Parathyroid adenoma (tissue), 2 donors: Measurements from ENCODE around the gene MRTFB.

Experiments used
- H2AFZ ChIP-seq: fragments of 300-600 bp; sonication (generic); one replicate; pipeline ENCODE4 v1.7.0; 2017; ENCODE audit warnings: antibody characterized with exemption, mild to moderate bottlenecking
- H3K27ac ChIP-seq: fragments of 300-600 bp; sonication (generic); one replicate; pipeline ENCODE4 v1.7.0; 2017
- H3K27me3 ChIP-seq: fragments of 300-600 bp; sonication (generic); one replicate; pipeline ENCODE4 v1.7.0; 2017; ENCODE audit warnings: low read length; ENCODE audit not compliant: control insufficient read depth, insufficient read depth
- H3K36me3 ChIP-seq: fragments of 300-600 bp; sonication (generic); one replicate; pipeline ENCODE4 v1.7.0; 2017; ENCODE audit warnings: low read length; ENCODE audit not compliant: control insufficient read depth, insufficient read depth
- H3K4me1 ChIP-seq: fragments of 300-600 bp; sonication (generic); one replicate; pipeline ENCODE4 v1.7.0; 2017; ENCODE audit warnings: control low read depth
- H3K4me2 ChIP-seq: fragments of 300-600 bp; sonication (generic); one replicate; pipeline ENCODE4 v1.7.0; 2017; ENCODE audit warnings: low read length
- H3K4me3 ChIP-seq: fragments of 300-600 bp; sonication (generic); one replicate; pipeline ENCODE4 v1.7.0; 2017; ENCODE audit warnings: low read depth, low read length
- H3K79me2 ChIP-seq: fragments of 300-600 bp; sonication (generic); one replicate; pipeline ENCODE4 v1.7.0; 2017; ENCODE audit warnings: control low read depth
- H3K9ac ChIP-seq: fragments of 300-600 bp; sonication (generic); one replicate; pipeline ENCODE4 v1.7.0; 2017; ENCODE audit warnings: mild to moderate bottlenecking
- H3K9me3 ChIP-seq: fragments of 300-600 bp; sonication (generic); one replicate; pipeline ENCODE4 v1.7.0; 2017; ENCODE audit warnings: low read length; ENCODE audit not compliant: control insufficient read depth
- CTCF ChIP-seq: fragments of 300-600 bp; sonication (generic); IDR thresholded peaks from one replicate; pipeline ENCODE4 v1.7.0; 2017; ENCODE audit warnings: antibody characterized with exemption, mild to moderate bottlenecking
- donor health status: primary hyperparathyroidism.

The MRTFB gene

DNA sequence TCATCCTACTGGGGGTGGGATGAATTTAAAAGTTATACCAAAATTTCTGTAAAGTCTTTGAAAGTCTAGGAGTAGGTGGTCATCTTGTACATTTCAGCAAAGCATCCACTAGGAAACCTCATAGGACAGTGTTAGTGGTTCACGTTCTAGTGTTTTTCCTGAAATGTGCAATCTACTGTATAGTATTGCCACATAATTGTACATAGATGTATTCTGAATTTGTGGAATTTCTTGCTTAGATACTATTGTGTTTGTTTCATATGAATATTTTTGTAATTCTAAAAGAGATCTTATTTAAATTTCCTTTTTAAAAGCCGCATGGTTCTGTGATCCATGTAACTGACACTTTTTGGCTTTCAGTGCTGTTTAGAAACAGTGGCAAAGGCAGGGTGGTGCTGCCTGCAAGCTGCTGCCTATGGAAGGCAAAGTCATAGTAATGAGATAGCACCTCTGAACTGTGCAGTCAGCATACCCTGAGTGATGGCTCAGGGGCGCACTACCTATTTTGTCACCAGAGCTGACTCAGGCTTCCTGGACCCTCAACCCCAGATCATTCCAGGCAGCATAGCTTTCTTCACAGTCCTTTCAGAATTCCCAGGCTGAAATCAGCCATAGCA lies 193.3 kb downstream of the MRTFB start:
- Histone ChIP-seq H3K9me3 (no peaks in the 10 kb centered on the region), H2AFZ (no peak overlapping the region), H3K27ac (no peak overlapping the region), H3K4me2 (no peak overlapping the region), H3K4me1 (no peaks in the 10 kb centered on the region), H3K79me2 (no peaks in the 10 kb centered on the region), H3K36me3 (no peaks in the 10 kb centered on the region), H3K9ac (no peak overlapping the region), H3K4me3 (no peak overlapping the region), H3K27me3 (no peaks in the 10 kb centered on the region)
- TF ChIP-seq CTCF: no peak

DNA sequence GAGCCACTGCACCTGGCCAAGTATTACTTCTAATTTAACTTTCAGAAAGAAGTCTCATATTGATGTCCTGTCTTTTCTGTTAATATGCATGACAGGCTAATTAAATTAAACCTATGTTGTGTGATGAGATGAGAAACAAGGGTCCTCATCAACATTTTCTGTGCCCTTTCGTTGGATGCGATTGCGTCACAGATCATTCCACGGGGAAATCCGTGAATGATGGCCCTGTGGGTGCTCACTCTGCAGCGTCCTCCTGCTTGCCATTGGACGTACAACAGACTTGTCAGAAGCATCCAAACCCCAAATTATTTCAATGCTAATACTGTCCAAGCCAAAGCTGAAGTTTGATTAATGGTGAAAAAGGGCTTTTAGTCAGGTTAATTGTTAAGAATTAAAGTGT lies 197.0 kb downstream of the MRTFB start:
- H3K4me2 ChIP-seq: no peak overlapping the region
- no peaks in the 10 kb centered on the region for H3K4me1 ChIP-seq
- H3K4me3 ChIP-seq: no peak overlapping the region
- no peak overlapping the region for H3K27ac ChIP-seq
- H3K9ac ChIP-seq: no peak overlapping the region
- H3K36me3 ChIP-seq: no peaks in the 10 kb centered on the region
- TF ChIP-seq CTCF: no peak
- H3K79me2 ChIP-seq: no peaks in the 10 kb centered on the region
- no peaks in the 10 kb centered on the region for H3K9me3 ChIP-seq
- H3K27me3 ChIP-seq: no peaks in the 10 kb centered on the region
- H2AFZ ChIP-seq: no peak overlapping the region

DNA sequence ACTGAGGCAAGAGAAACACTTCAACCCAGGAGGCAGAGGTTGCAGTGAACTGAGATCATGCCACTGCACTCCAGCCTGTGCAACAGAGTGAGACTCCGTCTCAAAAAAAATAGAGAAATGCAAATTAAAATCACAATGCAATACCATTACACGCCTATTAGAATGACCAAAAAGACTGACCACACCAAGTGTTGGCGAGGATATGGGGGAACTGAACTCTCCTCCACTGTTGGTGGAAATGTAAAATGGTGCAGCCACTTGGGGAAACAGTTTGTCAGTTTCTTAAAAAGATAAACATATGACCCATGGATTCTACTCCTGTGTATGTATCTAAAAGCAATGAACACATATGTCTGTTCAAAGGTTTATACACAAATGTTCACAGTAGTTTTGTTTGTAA lies 204.8 kb downstream of the MRTFB start:
- H3K79me2 ChIP-seq: no peaks in the 10 kb centered on the region
- no peak overlapping the region for H3K4me3 ChIP-seq
- no peak for TF ChIP-seq CTCF
- H2AFZ ChIP-seq: no peak overlapping the region
- H3K4me1 ChIP-seq: no peaks in the 10 kb centered on the region
- H3K4me2 ChIP-seq: no peak overlapping the region
- no peaks in the 10 kb centered on the region for H3K9me3 ChIP-seq
- no peak overlapping the region for H3K9ac ChIP-seq
- H3K27ac ChIP-seq: no peak overlapping the region
- no peaks in the 10 kb centered on the region for H3K27me3 ChIP-seq
- no peaks in the 10 kb centered on the region for H3K36me3 ChIP-seq

- TF ChIP-seq CTCF: no peak
- Histone ChIP-seq H3K9ac (no peak overlapping the region), H3K4me2 (no peak overlapping the region), H3K4me3 (no peak overlapping the region), H3K36me3 (no peaks in the 10 kb centered on the region), H3K4me1 (no peaks in the 10 kb centered on the region), H3K79me2 (no peaks in the 10 kb centered on the region), H3K27ac (no peak overlapping the region), H3K27me3 (no peaks in the 10 kb centered on the region), H2AFZ (no peak overlapping the region), H3K9me3 (no peaks in the 10 kb centered on the region)
These were observed 207.6 kb downstream of the MRTFB start for GRCh38 chr16:14278749-14279148.

DNA sequence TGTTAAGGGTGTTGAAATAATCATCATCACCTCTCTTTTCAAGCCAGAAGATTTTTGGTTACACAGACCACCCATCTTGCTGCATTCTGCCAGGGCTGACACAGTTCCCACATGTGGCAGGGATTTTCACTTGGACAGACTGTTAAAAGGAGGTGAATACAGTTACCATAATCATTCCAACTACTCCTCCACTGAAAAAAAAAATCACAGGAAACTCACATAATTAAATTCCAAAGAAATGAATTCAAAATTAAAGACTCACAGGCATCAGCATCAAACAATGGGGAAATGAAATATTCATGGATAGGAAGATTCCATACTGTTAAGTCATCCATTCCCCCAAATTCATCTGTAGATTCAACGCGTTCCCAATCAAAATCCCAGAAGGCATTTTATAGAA lies 209.4 kb downstream of the MRTFB start:
- Histone ChIP-seq H3K79me2 (no peaks in the 10 kb centered on the region), H3K9me3 (no peaks in the 10 kb centered on the region), H3K36me3 (no peaks in the 10 kb centered on the region), H3K27ac (no peak overlapping the region), H3K4me2 (no peak overlapping the region), H2AFZ (no peak overlapping the region), H3K4me3 (no peak overlapping the region), H3K27me3 (no peaks in the 10 kb centered on the region), H3K9ac (no peak overlapping the region), H3K4me1 (no peaks in the 10 kb centered on the region)
- TF ChIP-seq CTCF: no peak
